Prostate gland (tissue), 2 donors: ENCODE results near the gene BAIAP2. TPM values are rescaled to one million over a fixed set of nuclear protein-coding genes. Genes with fewer than 3 reads are reported as not detected.

ENCODE experiments used
- DNase-seq: peaks from one replicate; pipeline ENCODE4 v3.0.0-alpha.2; 2019; ENCODE audit warnings: low spot score
- H3K27ac ChIP-seq, 2 donors: fragments of 200-600 bp; sonication (generic); 2 replicates each; pipeline ENCODE4 v1.5.1; 2017 to 2019
- H3K27me3 ChIP-seq: fragments of 200-600 bp; sonication (generic); replicated peaks from 2 replicates; pipeline ENCODE4 v1.5.1; 2019; ENCODE audit not compliant: insufficient read depth
- H3K36me3 ChIP-seq, 2 donors: fragments of 200-600 bp; sonication (generic); 1 replicate in 1 of 2; 2 replicates in 1 of 2; pipeline versions ENCODE4 v1.5.1 to v1.8.1; 2017 to 2019
- H3K4me1 ChIP-seq: fragments of 200-600 bp; sonication (generic); replicated peaks from 2 replicates; pipeline ENCODE4 v1.5.1; 2019
- H3K4me3 ChIP-seq, 2 donors: fragments of 200-600 bp; sonication (generic); 2 replicates each; pipeline ENCODE4 v1.5.1; 2017 to 2019
- H3K9me3 ChIP-seq: fragments of 200-600 bp; sonication (generic); 2 replicates; pipeline ENCODE4 v1.5.1; 2017
- POLR2A ChIP-seq: fragments of 450-650 bp; IDR thresholded peaks from one replicate; pipeline ENCODE4 v1.6.1; 2016; ENCODE audit warnings: antibody characterized with exemption, mild to moderate bottlenecking
- POLR2AphosphoS5 ChIP-seq: sonication (generic); formaldehyde crosslinking; IDR thresholded peaks from one replicate; pipeline ENCODE4 v1.6.1; 2017; ENCODE audit warnings: antibody characterized with exemption
- WGBS: methylation state at CpG from one replicate; pipeline ENCODE4 v1.1.5; 2018; 5-methylcytosine and 5-hydroxymethylcytosine counted together
- intact Hi-C: fragments of 100-400 bp; cut with DNase I; formaldehyde crosslinking; loops from one replicate; pipeline ENCODE4 v1.14.2; 2022
- total RNA-seq, 2 donors: library from RNA; depleted of rRNA; stranded (reverse); fragments of >200 nt; gene quantifications; one replicate each; pipeline ENCODE4 v1.1.0, GENCODE V29; 2016
- TF ChIP-seq, protein P1 (sequence below), 4 experiments: fragments of 200-600 bp in 2 of 4; fragments of 450-650 bp in 2 of 4; sonication (generic) in 2 of 4; IDR thresholded peaks; 1 replicate in 3 of 4; 2 replicates in 1 of 4; pipeline ENCODE4 v1.5.1; 2016 to 2019; ENCODE audit warnings: antibody characterized with exemption in 4 of 4, mild to moderate bottlenecking in 2 of 4, moderate library complexity in 2 of 4

The BAIAP2 gene
- total RNA-seq, 2 donors from 2014 or later = 125 to 148 TPM

DNA sequence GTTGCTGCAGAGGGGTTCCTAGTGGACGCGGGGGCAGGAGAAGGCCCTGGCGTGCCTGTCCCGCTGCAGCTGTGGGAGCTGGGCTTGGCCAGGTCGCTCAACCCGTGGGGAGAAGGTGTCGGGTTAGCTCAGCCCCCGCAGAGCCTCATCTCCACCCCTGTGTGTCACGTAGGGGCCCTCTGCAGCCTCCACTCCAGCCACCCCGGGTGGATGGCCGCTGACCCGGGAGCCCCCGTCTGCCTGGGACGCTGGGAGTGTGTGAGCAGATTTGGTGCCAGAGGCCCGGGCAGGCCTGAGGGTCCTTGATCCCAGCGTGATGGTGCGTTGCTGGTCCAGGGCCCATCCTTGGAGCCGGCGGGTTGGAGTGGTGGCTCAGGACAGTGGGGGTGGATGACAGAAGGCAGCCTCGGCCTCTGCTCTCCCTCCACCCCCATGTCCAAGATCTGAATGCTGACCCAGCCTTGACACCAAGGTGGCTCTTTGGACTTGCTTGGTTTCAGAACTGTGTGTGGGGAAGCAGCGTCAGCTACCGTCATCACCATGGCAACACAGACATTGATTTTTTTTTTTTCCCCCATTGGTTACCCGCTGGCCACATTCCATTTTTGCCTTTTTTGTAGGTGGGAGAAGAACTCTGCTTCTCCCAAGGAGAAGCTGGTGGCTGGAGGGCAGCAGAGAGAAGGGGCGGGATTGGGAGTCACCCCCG lies 35.7 kb downstream of the BAIAP2 start:
- intact Hi-C loops = no loop called here
- H3K27me3 ChIP-seq = no peaks in the 10 kb centered on the region
- peak overlapping the region; percentile 30 to 96 for H3K27ac ChIP-seq
- 91% methylated on average over 21 of the region's 25 CpGs for WGBS
- no peak for DNase-seq
- H3K36me3 ChIP-seq = no peaks in the 10 kb centered on the region
- no peak overlapping the region for H3K4me3 ChIP-seq
- TF ChIP-seq POLR2AphosphoS5 (no peak), POLR2A (no peak)
- TF ChIP-seq, protein P1, sequence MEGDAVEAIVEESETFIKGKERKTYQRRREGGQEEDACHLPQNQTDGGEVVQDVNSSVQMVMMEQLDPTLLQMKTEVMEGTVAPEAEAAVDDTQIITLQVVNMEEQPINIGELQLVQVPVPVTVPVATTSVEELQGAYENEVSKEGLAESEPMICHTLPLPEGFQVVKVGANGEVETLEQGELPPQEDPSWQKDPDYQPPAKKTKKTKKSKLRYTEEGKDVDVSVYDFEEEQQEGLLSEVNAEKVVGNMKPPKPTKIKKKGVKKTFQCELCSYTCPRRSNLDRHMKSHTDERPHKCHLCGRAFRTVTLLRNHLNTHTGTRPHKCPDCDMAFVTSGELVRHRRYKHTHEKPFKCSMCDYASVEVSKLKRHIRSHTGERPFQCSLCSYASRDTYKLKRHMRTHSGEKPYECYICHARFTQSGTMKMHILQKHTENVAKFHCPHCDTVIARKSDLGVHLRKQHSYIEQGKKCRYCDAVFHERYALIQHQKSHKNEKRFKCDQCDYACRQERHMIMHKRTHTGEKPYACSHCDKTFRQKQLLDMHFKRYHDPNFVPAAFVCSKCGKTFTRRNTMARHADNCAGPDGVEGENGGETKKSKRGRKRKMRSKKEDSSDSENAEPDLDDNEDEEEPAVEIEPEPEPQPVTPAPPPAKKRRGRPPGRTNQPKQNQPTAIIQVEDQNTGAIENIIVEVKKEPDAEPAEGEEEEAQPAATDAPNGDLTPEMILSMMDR (IDR thresholded peaks at IDR 0.05) = no peak
- peaks cover 16% of the 10 kb centered on the region for H3K4me1 ChIP-seq
- no peaks in the 10 kb centered on the region for H3K9me3 ChIP-seq

DNA sequence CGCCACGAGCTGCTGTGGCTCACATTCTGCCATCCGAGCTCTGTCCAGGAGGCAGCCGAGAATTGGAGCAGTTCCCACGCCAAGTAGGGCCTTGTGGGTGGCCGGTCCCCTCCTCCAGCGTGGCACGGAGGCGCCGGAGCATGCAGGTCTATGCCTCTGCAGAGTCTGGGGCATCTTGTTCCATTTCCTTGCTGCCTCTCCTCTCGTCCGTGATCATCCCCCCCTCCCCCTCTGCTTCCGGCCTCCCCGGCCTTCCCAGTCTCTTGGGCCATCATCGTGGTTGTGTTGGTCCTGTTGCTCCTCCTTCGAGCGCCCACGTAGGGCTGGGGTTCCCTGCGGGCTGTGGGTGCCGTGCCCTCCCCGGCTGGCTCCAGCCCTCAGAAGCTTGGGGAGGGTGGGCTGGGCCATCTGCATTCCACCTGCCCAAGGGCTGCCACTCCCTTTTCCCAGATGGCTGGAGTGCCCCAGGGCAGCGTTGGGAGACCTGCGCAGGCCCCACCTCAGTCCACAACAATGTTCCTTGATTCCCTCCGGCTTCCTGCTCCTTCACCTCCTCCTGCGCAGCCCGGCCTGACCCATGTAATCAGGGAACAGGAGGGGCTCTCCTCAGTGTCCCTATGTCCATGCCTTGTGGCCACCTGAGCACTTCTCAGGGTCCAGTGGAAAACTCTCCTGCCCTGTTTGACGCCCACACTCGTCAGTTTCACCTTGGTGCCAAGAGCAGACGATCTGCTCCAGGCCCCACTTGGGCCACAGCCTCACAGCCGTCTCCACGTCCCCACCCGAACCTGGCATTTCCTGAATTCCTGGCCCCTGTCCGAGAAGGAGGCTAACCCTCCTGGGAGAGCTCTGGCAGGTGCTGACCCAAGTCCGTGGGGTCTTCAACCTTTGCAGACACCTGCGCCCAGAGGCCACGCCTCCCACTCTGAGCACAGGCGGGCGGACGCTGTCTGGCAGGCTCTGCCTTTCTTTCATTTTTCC lies 37.1 kb downstream of the BAIAP2 start:
- Histone ChIP-seq H3K36me3 (no peaks in the 10 kb centered on the region), H3K4me1 (peaks cover 6% of the 10 kb centered on the region), H3K9me3 (no peaks in the 10 kb centered on the region), H3K27me3 (no peaks in the 10 kb centered on the region), H3K4me3 (no peak overlapping the region), H3K27ac (peak overlapping the region; percentile 52 to 96)
- DNase-seq = no peak
- TF ChIP-seq POLR2A = no peak
- TF ChIP-seq, protein P1 (IDR thresholded peaks at IDR 0.05) = no peak
- no peak for TF ChIP-seq POLR2AphosphoS5
- intact Hi-C loops = no loop called here
- 67% methylated on average over 39 of the region's 39 CpGs for WGBS

DNA sequence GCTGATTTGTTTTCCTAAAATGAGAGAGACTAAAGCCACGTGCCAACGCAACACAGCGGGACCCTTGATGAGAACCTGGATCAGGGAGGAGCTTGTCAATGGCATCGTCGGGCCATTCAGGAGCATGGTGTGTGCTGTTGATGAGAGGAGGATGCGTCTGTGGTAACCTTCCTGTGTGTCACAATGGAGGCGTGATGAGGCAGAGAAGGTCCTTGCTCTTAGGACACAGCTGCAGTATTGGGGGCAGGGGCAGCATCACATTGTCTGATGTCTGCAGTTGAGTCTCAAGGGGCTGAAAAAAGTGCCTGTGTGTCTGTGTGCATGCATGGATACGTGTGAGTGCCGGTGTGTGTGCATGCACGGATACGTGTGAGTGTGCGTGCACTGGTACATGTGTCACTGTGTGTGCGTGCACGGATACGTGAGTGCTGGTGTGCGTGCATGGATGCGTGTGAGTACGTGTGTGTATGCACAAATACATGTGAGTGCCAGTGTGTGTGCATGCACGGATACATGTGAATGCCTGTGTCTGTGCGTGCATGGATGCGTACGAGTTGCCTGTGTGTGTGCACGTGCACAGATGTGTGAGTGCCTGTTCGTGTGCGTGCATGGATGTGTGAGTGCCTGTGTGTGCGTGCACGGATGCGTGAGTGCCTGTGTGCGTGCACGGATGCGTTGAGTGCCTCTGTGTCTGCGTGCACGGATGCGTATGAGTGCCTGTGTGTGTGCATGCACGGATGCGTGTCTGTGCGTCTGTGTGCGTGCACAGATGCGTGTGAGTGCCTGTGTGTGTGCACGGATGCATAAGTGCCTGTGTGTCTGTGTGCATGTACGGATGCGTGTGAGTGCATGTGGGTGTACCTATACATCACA lies 39.3 kb downstream of the BAIAP2 start:
- no peak for TF ChIP-seq POLR2A
- TF ChIP-seq POLR2AphosphoS5 = no peak
- no peak for DNase-seq
- H3K4me3 ChIP-seq = no peak overlapping the region
- 94% methylated on average over 40 of the region's 42 CpGs for WGBS
- no peaks in the 10 kb centered on the region for H3K27me3 ChIP-seq
- intact Hi-C loops = no loop called here
- H3K9me3 ChIP-seq = no peaks in the 10 kb centered on the region
- H3K27ac ChIP-seq = no peak overlapping the region
- peaks cover 6% of the 10 kb centered on the region for H3K4me1 ChIP-seq
- H3K36me3 ChIP-seq = no peaks in the 10 kb centered on the region

DNA sequence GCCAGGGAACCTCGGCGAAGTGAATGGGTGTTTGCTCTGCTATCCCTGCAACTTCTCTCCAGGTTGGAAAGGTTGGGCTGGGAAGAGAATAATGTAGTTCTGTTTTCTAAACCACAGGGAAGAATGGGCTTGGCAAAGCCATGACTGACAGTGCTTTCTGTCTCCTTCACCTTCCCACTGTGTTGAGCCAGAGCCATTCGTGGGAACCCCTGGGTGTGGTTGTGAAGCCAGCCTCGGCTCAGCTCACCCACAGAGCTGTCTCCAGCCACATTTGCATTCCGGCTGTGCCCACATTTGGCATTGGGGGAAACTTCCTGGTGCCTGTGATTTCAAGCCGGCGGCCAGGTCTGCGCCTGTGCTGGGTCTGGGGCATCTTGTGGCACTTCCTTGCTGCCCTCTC lies 39.9 kb downstream of the BAIAP2 start:
- peak overlapping the region in 1 of 2 donors; percentile 15 for H3K27ac ChIP-seq
- no peaks in the 10 kb centered on the region for H3K27me3 ChIP-seq
- WGBS = 50% methylated on average over 8 of the region's 8 CpGs
- no peaks in the 10 kb centered on the region for H3K9me3 ChIP-seq
- H3K4me3 ChIP-seq = no peak overlapping the region
- TF ChIP-seq POLR2AphosphoS5 = no peak
- TF ChIP-seq, protein P1 (IDR thresholded peaks at IDR 0.05) = no peak
- no peak for DNase-seq
- peaks cover 6% of the 10 kb centered on the region for H3K4me1 ChIP-seq
- intact Hi-C loops = no loop called here
- no peaks in the 10 kb centered on the region for H3K36me3 ChIP-seq

DNA sequence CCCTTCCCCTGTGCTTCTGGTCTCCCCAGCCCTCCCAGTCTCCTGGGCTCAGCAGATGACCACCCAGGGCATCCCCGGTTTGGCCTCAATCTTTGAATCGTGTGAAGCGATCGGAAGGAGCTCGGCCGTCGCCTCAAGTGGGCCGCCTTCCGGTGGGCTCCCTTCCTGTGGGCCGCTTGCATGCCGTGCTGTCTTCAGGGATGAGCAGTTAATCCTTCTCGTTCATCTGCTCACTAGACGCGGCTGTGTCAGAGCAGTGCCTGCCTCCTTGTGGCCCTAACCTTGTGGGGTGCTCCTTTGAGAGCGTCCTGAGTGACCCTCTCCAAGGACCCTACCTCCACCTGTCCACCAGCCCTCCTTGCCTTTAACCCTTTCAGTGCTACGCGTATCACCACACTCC lies 40.4 kb downstream of the BAIAP2 start:
- Histone ChIP-seq H3K9me3 (no peaks in the 10 kb centered on the region), H3K27me3 (no peaks in the 10 kb centered on the region), H3K27ac (peak overlapping the region in 1 of 2 donors; percentile 15), H3K4me1 (peaks cover 6% of the 10 kb centered on the region), H3K4me3 (no peak overlapping the region), H3K36me3 (no peaks in the 10 kb centered on the region)
- no peak for DNase-seq
- intact Hi-C loops = no loop called here
- 88% methylated on average over 17 of the region's 17 CpGs for WGBS
- TF ChIP-seq POLR2A = no peak
- TF ChIP-seq, protein P1 (IDR thresholded peaks at IDR 0.05) = no peak
- no peak for TF ChIP-seq POLR2AphosphoS5
